NCI-H1092 treated with DMSO at 0.1 percent for 48 hours (cell line): ENCODE results near the gene MYLK4.

Experiments used
- DNase-seq: peaks from one replicate; lab custom pipeline; 2025; lab: John Stamatoyannopoulos, UW

Gene MYLK4

GRCh38 chr6:2630359-2630758, 120.4 kb downstream of the MYLK4 start:
- no peak for DNase-seq

DNA sequence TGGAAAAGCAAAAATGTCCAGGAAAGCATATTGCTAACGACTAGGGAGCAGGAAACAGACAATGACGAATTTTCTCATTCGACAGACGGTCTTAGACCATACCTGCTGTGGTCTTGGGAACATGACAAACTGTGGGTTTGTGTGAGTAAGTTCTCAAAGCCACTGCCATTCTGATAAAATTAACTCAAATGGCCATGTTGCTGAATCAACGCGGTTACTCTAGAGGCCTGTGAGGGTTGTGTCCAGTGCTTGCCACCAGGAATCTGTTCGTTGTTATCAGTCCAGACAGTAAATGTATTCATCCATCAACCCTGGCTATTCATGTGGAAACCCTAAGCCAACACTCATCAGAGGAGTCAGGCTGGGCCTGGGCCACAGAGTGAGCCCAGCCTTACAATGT, 124.3 kb downstream of the MYLK4 start:
- no peak for DNase-seq

DNA sequence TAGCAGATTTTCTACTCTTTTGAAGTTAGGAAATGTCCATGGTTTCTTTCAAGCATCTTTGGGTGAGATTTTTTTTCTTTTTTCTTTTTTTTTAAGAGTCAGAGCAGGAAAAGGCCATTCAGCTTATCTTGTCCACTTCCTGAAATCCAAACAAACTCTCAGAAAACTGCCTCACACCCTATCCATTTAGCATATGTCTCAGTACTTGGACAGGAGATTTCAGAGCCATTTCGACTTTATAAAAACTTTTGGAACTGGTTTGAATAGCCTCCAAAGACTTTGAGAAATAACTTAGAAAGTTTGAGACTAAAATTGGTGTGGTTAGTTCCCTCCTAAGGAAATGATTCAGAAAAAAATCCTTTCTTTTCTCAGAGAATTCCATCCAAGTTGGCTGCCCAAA, 125.1 kb downstream of the MYLK4 start:
- DNase-seq, result no peak

DNA sequence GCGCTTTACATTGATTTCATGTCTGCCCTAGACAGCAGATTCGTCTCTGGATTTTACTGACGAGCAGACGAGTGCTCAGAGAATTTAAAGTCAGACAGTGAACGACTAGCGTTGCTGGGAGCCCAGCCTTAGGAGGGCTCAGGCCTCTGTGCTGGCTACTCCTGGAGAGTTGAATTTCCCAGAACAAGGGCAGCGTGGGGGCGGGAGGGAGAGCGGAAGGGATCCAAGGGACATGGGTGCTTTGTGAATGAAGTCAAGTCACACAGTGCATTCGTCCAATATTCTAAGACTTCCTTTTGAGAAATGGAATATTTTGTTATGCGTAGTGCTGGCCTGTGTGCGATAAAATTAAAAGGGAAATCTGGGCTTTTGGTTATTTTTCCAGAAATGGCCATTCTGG, 126.5 kb downstream of the MYLK4 start:
- no peak for DNase-seq

DNA sequence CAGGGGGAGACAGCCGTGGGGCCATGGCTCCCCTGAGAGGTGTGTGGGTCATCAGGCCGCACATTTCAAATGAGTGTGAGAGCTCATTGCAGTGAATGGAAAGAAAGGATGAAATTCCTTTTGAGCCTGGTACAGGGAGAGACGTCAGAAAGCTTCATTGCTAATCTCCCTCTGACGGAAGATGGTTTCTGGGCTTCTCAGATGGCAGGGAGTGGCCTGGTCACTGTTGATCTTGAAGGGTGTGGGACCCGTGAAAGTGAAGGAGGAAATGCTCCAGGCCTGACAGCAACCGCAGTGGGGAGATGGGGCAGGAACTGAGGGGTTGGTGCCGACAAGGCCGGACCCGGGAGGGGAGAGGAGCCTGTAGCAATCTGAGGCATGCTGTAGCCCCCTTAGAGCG, 127.4 kb downstream of the MYLK4 start:
- DNase-seq, result no peak

- no peak for DNase-seq
These were observed 128.1 kb downstream of the MYLK4 start for GRCh38 chr6:2622671-2623070.

DNA sequence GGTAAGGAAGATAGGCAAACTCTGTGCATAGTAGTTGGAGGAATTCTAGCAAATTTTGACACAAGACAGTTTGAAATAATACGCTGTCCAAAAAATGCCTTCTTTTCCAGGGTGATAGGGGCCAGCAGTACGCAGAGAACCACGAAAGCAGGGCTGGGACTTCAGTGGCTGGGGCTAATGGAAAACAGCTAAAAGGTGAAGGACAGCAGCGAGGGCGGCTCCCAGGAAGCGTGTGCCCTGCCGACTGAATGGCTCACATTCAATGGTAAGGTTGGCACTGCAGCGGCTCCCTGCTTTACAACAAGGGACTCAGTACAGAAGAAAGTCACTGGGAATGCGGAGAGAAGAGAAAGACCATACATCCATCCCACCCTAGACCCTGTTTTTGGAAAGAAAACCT, 131.1 kb downstream of the MYLK4 start:
- DNase-seq, result no peak

- DNase-seq, result no peak
These were observed 133.0 kb downstream of the MYLK4 start for GRCh38 chr6:2617729-2618128.

DNA sequence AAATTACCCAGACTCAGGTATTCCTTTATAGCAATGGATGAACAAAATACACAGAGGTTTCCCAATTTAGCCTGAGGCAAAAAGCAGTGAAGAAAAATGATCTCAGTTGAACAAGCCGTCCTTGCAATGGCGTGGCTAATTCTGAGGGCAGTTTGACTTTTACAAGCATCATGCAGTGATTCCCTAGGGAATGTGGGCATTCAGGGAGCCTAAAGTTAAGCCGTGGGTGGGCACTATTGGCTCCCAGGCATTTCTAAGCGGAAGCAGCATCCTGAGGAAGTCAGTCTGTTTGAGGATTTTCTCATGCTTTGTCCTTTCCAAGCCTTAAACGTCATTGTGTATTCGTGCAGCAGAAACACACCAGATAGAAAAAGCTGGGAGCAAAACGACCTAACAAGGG, 133.9 kb downstream of the MYLK4 start:
- no peak for DNase-seq

DNA sequence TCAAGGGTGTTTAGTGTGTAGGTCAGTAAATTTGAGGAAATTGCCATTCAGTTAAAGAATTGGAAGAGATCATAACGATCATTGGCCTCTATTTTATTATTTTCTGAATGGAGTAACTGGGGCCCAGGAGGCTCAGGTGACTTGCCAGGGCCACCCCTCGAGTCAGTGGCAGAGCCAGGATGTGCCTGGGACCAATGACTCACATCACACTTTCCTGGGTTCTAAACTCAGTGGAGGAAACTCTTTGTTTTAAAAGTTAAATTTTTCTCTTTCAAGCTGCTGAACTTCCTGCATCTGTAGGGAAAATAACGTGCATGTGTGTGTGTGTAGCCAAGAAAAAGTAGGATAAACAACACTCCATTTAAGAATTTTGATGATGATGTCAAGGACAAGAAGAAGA, 135.5 kb downstream of the MYLK4 start:
- DNase-seq, result no peak

DNA sequence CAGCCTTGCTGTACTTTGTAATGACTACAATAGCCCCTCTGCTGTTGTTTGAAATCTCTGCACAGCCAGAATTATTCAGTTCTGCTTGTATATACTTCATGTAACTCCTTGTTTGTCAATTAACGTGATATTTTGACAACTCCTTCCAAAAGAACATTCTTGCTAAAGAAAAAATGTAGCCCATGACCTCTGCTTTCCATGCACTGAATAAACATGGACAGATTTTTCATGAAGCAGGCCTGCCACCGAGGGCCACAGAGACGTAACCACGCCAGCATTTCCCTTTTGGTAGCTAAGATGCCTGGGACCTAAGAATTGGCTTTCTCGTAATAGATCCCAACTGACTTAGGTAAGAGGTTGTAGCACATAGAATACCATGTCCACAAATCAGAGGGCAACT, 135.9 kb downstream of the MYLK4 start:
- DNase-seq, result no peak

DNA sequence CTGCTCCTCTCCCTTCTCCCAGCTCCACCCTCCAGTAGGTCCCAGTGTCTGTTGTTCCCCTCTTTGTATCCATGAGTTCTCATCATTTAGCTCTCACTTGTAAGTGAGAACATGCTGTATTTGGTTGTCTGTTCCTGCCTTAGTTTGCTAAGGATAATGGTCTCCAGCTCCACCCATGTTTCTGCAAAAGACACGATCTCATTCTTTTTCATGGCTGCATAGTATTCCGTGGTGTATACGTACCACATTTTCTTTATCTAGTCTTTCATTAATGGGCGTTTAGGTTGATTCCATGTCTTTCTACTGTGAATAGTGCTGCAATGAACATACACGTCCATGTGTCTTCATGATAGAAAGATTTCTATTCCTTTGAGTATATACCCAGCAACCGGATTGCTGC, 136.6 kb downstream of the MYLK4 start:
- no peak for DNase-seq
